Fibroblast of lung (primary cell): ENCODE results near the gene VWA5B1.

Experiments
- CTCF ChIP-seq, 2 donors: IDR thresholded peaks in 1 of 2; conservative IDR thresholded peaks in 1 of 2; 1 replicate in 1 of 2; 2 replicates in 1 of 2; pipeline ENCODE4 v1.5.1; 2011 to 2012; ENCODE audit warnings: low read length in 2 of 2, control low read depth in 1 of 2, inconsistent platforms in 1 of 2, low read depth in 1 of 2, mild to moderate bottlenecking in 1 of 2
- EZH2 ChIP-seq: IDR thresholded peaks from 2 replicates; pipeline ENCODE4 v1.5.1; 2012; ENCODE audit warnings: low read length, control low read depth, mild to moderate bottlenecking; ENCODE audit errors: missing control alignments

GRCh38 chr1:20339811-20340457 lies 49.3 kb downstream of the VWA5B1 start:
- TF ChIP-seq CTCF (conservative IDR thresholded peaks at IDR 0.05 in 1 of 2, IDR thresholded peaks at IDR 0.05 in 1 of 2; ENCODE audit: low read depth in 1 of 2, low read length in 2 of 2), result no peak
- TF ChIP-seq EZH2, result no peak
